ENCODE measurements around the gene CDKN2B.

CDKN2B gene

DNA sequence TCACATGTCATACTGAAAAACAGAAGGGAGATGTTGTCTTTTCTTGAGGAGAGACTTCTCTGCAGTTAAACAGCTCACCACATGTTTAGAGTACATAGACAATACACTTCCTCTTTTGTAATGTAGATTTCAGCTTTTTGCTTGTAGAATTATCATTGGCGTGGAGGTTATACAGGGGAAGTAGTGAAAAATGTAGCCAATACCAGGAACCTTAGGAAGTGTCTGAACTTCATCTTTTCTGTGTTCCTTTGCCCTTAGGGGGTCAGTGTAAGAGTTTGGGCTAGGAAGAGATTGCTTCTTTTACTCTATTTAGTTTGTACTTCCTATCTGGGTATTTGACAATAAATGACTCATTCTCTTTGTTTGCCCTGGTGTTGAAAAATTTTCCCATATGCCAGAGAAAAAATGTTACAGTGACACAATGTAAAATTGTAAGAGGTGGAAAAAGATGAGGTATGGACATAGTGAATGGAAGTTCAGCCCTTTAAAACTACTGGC lies 21.0 kb upstream of the CDKN2B start:
- H3K4me1 ChIP-seq (ENCODE audit: control insufficient read depth, low read length): no peaks in the 10 kb centered on the region
- no peaks in the 10 kb centered on the region for H3K9me2 ChIP-seq (replicated peaks; ENCODE audit: control insufficient read depth, low read length)
- H3K27ac ChIP-seq (ENCODE audit: low read depth, low read length): no peak overlapping the region
- no peak overlapping the region for H3K4me3 ChIP-seq (ENCODE audit: low read length)
- no peaks in the 10 kb centered on the region for H3K79me2 ChIP-seq (ENCODE audit: control insufficient read depth, low read length)
- no peaks in the 10 kb centered on the region for H3K36me3 ChIP-seq (ENCODE audit: control insufficient read depth, low read length)
- H4K20me1 ChIP-seq (ENCODE audit: control insufficient read depth, insufficient read depth, low read depth, low read length): no peaks in the 10 kb centered on the region
- H3K4me2 ChIP-seq (ENCODE audit: low read length): no peak overlapping the region
- TF ChIP-seq EZH2phosphoT487 (IDR thresholded peaks at IDR 0.05; ENCODE audit: borderline replicate concordance, low read length): no peak
- TF ChIP-seq, protein P1, sequence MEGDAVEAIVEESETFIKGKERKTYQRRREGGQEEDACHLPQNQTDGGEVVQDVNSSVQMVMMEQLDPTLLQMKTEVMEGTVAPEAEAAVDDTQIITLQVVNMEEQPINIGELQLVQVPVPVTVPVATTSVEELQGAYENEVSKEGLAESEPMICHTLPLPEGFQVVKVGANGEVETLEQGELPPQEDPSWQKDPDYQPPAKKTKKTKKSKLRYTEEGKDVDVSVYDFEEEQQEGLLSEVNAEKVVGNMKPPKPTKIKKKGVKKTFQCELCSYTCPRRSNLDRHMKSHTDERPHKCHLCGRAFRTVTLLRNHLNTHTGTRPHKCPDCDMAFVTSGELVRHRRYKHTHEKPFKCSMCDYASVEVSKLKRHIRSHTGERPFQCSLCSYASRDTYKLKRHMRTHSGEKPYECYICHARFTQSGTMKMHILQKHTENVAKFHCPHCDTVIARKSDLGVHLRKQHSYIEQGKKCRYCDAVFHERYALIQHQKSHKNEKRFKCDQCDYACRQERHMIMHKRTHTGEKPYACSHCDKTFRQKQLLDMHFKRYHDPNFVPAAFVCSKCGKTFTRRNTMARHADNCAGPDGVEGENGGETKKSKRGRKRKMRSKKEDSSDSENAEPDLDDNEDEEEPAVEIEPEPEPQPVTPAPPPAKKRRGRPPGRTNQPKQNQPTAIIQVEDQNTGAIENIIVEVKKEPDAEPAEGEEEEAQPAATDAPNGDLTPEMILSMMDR (IDR thresholded peaks at IDR 0.05; ENCODE audit: low read depth, low read length, poor library complexity, severe bottlenecking): no peak
- no peaks in the 10 kb centered on the region for H3K27me3 ChIP-seq (ENCODE audit: control insufficient read depth, low read length)
- H3K9me3 ChIP-seq (ENCODE audit: control insufficient read depth, insufficient read depth, low read length): no peaks in the 10 kb centered on the region
- no peaks in the 10 kb centered on the region for H3F3A ChIP-seq (ENCODE audit: control insufficient read depth, insufficient read depth)

DNA sequence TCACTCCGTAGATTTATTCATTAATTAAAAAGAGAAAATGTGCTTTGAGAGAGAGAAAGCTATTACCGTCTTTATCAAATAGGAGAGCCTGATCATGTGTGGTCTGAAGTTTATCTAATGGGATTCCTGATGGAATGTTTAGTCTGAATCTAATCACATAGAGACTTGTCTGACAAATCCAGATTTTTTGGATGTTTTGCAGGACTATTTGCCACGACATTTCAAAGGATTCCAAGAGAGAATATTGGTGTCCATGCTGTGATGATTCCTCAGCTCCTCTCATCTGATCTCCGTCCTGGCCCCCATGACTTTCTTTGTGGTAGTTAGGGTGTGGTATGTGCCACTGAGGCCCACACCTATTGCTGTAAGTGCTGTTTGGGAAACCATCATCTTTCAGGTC lies 20.1 kb upstream of the CDKN2B start:
- H3K27ac ChIP-seq (ENCODE audit: low read depth, low read length): no peak overlapping the region
- no peaks in the 10 kb centered on the region for H3K9me2 ChIP-seq (replicated peaks; ENCODE audit: control insufficient read depth, low read length)
- TF ChIP-seq, protein P1 (IDR thresholded peaks at IDR 0.05; ENCODE audit: low read depth, low read length, poor library complexity, severe bottlenecking): no peak
- no peak for TF ChIP-seq EZH2phosphoT487 (IDR thresholded peaks at IDR 0.05; ENCODE audit: borderline replicate concordance, low read length)
- no peaks in the 10 kb centered on the region for H3K9me3 ChIP-seq (ENCODE audit: control insufficient read depth, insufficient read depth, low read length)
- H3K79me2 ChIP-seq (ENCODE audit: control insufficient read depth, low read length): no peaks in the 10 kb centered on the region
- H4K20me1 ChIP-seq (ENCODE audit: control insufficient read depth, insufficient read depth, low read depth, low read length): no peaks in the 10 kb centered on the region
- no peaks in the 10 kb centered on the region for H3F3A ChIP-seq (ENCODE audit: control insufficient read depth, insufficient read depth)
- H3K4me3 ChIP-seq (ENCODE audit: low read length): no peak overlapping the region
- no peaks in the 10 kb centered on the region for H3K4me1 ChIP-seq (ENCODE audit: control insufficient read depth, low read length)
- no peaks in the 10 kb centered on the region for H3K27me3 ChIP-seq (ENCODE audit: control insufficient read depth, low read length)
- H3K36me3 ChIP-seq (ENCODE audit: control insufficient read depth, low read length): no peaks in the 10 kb centered on the region
- H3K4me2 ChIP-seq (ENCODE audit: low read length): no peak overlapping the region

DNA sequence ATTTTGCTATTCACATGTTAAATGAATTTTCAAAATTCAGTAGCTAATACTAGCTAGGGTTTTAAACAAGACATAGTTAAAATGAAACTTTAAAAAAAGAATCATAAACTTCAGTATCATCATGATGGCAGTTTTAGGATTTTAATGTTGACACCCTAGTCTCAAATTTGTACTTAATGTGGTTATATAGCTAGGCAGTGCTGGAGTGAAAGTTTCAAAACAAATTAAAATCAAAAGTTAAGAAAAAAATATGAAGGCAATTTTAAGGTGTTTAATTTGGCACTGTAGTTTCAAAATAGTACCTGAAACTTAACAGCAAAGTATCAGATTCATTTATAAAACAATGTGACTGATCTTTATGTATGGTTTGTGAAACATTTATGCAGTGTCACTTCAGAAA lies 19.3 kb upstream of the CDKN2B start:
- no peaks in the 10 kb centered on the region for H3F3A ChIP-seq (ENCODE audit: control insufficient read depth, insufficient read depth)
- H3K79me2 ChIP-seq (ENCODE audit: control insufficient read depth, low read length): no peaks in the 10 kb centered on the region
- H3K4me1 ChIP-seq (ENCODE audit: control insufficient read depth, low read length): no peaks in the 10 kb centered on the region
- H3K4me2 ChIP-seq (ENCODE audit: low read length): no peak overlapping the region
- H3K4me3 ChIP-seq (ENCODE audit: low read length): no peak overlapping the region
- H3K36me3 ChIP-seq (ENCODE audit: control insufficient read depth, low read length): no peaks in the 10 kb centered on the region
- H4K20me1 ChIP-seq (ENCODE audit: control insufficient read depth, insufficient read depth, low read depth, low read length): no peaks in the 10 kb centered on the region
- no peak overlapping the region for H3K27ac ChIP-seq (ENCODE audit: low read depth, low read length)
- no peaks in the 10 kb centered on the region for H3K9me2 ChIP-seq (replicated peaks; ENCODE audit: control insufficient read depth, low read length)
- no peaks in the 10 kb centered on the region for H3K9me3 ChIP-seq (ENCODE audit: control insufficient read depth, insufficient read depth, low read length)
- TF ChIP-seq, protein P1 (IDR thresholded peaks at IDR 0.05; ENCODE audit: low read depth, low read length, poor library complexity, severe bottlenecking): no peak
- no peak for TF ChIP-seq EZH2phosphoT487 (IDR thresholded peaks at IDR 0.05; ENCODE audit: borderline replicate concordance, low read length)
- no peaks in the 10 kb centered on the region for H3K27me3 ChIP-seq (ENCODE audit: control insufficient read depth, low read length)
